Gastroesophageal sphincter (tissue), 3 donors: Measurements from ENCODE around the gene OR10G8.
A peak's percentile ranks its signal among the peaks of the same experiment; 100 is the strongest.

Source experiments
- CTCF ChIP-seq, 4 experiments: fragments of 200-600 bp in 2 of 4; fragments of 450-650 bp in 2 of 4; sonication (generic) in 1 of 4; IDR thresholded peaks; one replicate each; pipeline ENCODE4 v1.5.1; 2017 to 2019; ENCODE audit warnings: antibody characterized with exemption in 4 of 4, mild to moderate bottlenecking in 2 of 4, moderate library complexity in 2 of 4
- POLR2A ChIP-seq, 2 donors: fragments of 450-650 bp; IDR thresholded peaks; one replicate each; pipeline ENCODE4 v1.6.1; 2017; ENCODE audit warnings: antibody characterized with exemption in 2 of 2, mild to moderate bottlenecking in 2 of 2, moderate library complexity in 1 of 2

GRCh38 chr11:124069429-124070401, 43.1 kb downstream of the OR10G8 start:
- TF ChIP-seq POLR2A (IDR thresholded peaks at IDR 0.05) (no peak), CTCF (IDR thresholded peaks at IDR 0.05) (peak in 3 of 4 experiments; percentile 12 to 54 (median 12))
